GM18519 (cell line): ENCODE results near the gene UQCRH.
"Not testable (repeated sequence)": the region's sequence is repeated elsewhere in the genome, so short reads cannot be mapped to it uniquely, and the experiment has no call there.

Experiments
- ATAC-seq: cut with Tn5 transposase; IDR thresholded peaks from one replicate; pipeline ENCODE4 v1.9.1; 2021; ENCODE audit warnings: mild to moderate bottlenecking, moderate library complexity; ENCODE audit not compliant: unreplicated experiment, low FRiP score

Gene UQCRH

GRCh38 chr1:46298387-46298786 lies 5.1 kb upstream of the UQCRH start:
- no peak for ATAC-seq

DNA sequence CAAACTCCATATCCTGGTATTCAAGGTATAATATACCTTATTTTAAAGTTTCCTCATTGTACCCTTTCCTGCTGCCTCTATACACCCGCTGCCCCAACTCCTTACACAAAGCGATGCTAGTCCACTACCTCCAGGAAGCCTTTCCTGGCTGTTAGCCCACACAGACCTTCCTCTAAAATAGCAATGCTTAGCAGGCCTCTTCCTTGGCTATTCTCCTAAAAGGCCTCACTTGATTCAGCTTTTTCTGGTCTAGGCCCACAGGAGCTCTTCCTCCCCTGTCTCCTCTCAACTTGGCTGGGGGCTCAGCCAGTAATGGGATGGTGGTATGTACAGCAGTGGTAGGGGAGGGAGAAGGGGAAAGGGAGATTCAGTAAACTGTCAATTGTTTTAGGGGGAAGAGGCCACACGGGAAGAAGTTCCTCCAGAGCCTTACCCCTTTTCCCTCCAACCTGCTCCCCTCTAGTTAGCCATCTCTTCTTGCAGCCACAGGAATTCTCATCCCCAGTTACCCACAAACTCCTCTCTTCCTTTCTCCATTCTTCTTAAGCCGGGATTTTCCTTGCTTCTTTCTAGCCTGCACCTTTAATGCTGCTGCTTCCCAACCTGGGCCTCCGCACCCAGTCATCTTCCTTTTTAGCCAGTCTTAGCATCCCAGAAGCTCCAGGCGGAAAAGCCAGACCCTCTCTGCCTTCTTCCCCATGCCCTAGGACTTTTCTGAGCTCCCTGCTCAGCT lies 2.7 kb upstream of the UQCRH start:
- ATAC-seq: no peak

GRCh38 chr1:46301406-46301807 lies 2.1 kb upstream of the UQCRH start:
- no peak for ATAC-seq

- ATAC-seq: no peak
Measured at GRCh38 chr1:46301808-46302640, 1.5 kb upstream of the UQCRH start.

DNA sequence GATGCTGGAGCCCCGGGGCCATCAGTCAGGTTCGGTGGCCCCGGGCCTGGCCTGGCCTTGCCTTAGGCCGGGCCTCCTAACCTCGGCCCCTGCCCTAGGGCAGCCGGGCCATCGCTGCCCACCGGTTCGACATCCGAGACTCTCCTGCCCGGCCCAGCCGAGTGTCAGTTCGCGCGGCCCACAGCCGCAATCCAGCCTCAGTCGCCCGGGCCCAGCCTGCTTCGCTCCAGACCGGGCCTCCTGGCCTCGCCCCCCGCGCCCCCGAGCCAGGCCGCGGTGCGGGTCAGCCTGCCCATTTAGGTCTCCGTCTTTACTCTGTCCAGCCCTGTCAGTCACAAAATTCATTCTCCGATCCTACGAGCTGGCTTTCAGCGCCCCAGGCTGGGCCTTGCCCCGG lies 859 bp upstream of the UQCRH start:
- ATAC-seq: peak; percentile 7

- no peak for ATAC-seq
Measured at GRCh38 chr1:46303872-46304326, 401 bp downstream of the UQCRH start.

GRCh38 chr1:46306159-46306530 lies 2.6 kb downstream of the UQCRH start:
- no peak for ATAC-seq

DNA sequence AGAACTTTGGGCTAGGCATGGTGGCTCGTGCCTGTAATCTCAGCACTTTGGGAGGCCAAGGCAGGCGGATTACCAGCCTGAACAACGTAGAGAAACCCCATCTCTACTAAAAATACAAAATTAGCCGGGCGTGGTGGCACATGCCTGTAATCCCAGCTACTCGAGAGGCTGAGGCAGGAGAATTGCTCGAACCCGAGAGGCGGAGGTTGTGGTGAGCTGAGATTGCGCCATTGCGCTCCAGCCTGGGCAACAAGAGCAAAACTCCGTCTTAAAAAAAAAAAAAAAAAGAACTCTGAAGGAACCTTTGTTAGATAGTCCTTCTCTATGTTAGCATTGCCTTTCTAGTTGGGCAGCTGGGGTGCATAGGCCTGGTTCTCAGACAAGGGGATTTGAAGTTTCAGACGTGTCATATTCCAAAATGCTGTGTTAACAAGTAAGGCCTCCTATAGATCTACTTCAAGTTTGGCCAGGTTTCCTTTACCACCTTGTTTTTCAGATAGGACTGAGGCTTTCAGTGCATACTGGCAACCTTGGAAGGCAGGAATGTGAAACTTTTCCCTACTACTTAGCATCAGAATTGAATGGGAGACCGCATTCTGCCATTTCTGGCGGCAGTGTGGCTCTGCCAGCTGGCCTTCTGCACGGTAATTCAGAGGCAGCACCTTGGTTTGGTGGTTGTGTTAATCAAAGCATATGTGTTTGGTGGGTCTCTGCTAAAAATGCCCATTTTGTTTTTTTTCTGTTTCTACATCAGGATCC lies 6.1 kb downstream of the UQCRH start:
- ATAC-seq: no peak

DNA sequence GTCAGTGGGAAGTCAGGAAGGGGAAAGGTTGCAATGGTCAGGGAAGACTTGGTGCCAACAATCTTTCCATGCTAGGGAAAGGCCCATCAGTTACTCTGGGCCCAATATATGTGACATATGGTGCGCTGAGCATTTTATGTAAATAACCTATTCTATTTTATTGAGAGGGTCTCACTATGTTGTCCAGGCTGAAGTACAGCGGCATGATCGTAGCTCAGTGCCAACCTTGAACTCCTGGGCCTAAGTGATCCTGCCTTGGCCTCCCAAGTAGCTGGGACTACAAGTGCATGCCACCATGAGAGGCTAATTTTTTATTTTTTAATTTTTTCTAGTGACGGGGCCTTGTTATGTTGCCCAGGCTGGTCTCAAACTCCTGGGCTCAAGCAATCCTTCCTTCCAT lies 6.8 kb downstream of the UQCRH start:
- ATAC-seq: no peak

GRCh38 chr1:46315669-46316403 lies 12.3 kb downstream of the UQCRH start:
- no peak for ATAC-seq

- ATAC-seq: no peak
Measured at GRCh38 chr1:46317323-46317722, 13.8 kb downstream of the UQCRH start.

DNA sequence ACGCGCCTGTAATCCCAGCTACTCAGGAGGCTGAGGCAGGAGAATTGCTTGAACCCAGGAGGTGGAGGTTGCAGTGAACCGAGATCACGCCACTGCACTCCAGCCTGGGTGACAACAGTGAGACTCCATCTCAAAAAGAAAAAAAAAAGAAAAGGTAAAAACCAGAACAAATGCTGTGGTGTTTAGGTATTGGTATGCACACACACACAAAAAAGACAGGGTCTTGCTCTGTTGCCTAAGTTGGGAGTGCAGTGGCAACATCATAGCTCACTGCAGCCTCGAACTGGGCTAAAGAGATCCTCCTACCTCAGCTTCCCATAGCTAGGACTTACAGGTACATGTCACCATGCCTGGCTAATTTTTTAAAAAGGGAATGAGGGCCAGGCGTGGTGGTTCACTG lies 15.8 kb downstream of the UQCRH start:
- not testable (repeated sequence) for ATAC-seq

GRCh38 chr1:46319960-46320914 lies 16.7 kb downstream of the UQCRH start:
- ATAC-seq: not testable (repeated sequence)

DNA sequence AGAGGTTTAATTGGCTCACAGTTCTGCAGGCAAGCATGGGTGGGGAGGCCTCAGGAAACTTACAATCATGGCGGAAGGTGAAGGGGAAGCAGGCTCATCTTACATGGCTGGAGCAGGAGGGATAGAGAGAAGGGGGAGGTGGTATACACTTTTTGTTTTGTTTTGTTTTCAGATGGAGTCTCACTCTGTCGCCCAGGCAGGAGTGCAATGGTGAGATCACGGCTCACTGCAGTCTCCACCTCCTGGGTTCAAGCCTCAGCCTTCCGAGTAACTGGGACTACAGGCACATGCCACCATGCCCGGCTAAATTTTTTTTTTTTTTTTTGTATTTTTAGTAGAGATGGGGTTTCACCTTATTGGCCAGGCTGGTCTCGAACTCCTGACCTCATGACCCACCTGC lies 18.7 kb downstream of the UQCRH start:
- not testable (repeated sequence) for ATAC-seq

DNA sequence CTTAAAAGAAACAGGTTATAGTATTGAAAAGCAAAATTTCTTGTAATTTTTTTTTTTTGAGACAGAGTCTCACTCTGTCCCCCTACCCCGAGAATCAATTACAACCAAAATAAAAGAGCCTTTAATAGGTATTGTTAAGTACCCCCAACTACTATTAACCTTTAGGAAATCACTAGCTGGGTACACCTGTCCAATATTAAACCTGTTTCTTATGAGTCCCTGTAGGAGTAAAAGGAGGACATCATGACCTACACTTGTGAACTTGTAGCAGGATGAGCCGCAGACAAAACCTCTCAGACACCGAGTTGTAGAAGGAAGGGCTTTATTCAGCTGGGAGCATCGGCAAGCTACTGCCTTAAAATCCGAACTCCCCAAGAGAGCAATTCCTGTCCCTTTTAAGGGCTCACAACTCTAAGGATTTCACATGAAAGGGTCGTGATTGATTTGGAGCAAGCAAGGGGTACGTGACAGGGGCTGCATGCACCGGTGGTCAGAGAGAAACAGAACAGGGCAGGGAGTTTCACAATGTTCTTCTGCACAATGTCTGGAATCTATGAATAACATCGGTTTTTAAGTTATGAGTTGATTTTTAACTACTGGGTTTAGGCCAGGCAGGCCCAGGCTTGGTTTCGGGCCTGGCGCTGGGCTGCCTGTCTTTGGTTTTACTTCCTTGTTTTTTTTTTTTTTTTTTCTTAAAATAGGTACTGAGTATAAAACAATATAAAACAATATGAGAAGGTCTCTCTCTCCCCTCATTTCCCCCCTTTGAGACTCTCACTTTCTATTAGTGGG lies 22.0 kb downstream of the UQCRH start:
- not testable (repeated sequence) for ATAC-seq

- ATAC-seq: not testable (repeated sequence)
Measured at GRCh38 chr1:46328182-46328581, 24.7 kb downstream of the UQCRH start.

DNA sequence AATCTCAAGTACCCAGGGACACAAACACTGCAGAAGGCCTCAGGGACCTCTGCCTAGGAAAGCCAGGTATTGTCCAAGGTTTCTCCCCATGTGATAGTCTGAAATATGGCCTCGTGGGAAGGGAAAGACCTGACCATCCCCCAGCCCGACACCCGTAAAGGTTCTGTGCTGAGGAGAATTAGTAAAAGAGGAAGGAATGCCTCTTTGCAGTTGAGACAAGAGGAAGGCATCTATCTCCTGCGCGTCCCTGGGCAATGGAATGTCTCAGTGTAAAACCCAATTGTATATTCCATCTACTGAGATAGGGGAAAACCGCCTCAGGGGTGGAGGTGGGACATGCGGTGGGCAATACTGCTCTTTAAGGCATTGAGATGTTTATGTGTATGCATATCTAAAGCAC lies 26.3 kb downstream of the UQCRH start:
- not testable (repeated sequence) for ATAC-seq

- ATAC-seq: not testable (repeated sequence)
Measured at GRCh38 chr1:46330381-46330780, 26.9 kb downstream of the UQCRH start.
